ENCODE measurements around the gene DHX8. TPM values are rescaled to one million over a fixed set of nuclear protein-coding genes. Genes with fewer than 3 reads are reported as not detected.

Gene DHX8
- total RNA-seq, 1 experiment from 2014 or later, result 54.1 TPM

GRCh38 chr17:43562679-43563599 lies 79.2 kb downstream of the DHX8 start:
- Histone ChIP-seq H3K4me2 (ENCODE audit: insufficient read depth, insufficient read length, low read length) (peak overlapping the region; percentile 3), H2BK12ac (ENCODE audit: insufficient read length, low read depth, low read length) (no peak overlapping the region)
- peak overlapping the region in 2 of 3 experiments; percentile 4 to 83; a peak in 1 of 7 replicates for H3K27ac Mint-ChIP-seq

More at GRCh38 chr17:43562679-43563599, 79.2 kb downstream of the DHX8 start:
- Mint-ChIP-seq H3K9me3 (no peaks in the 10 kb centered on the region), H3K36me3 (ENCODE audit: insufficient read depth in 1 of 3, low read depth in 3 of 3) (peaks cover 0 to 1% (median 0%) of the 10 kb centered on the region in 3 experiments; a peak in 1 of 7 replicates), H3K4me1 (peaks cover 30 to 34% of the 10 kb centered on the region in 2 experiments), H3K27me3 (ENCODE audit: low read depth) (peaks cover 43% of the 10 kb centered on the region), H3K4me3 (peak overlapping the region; percentile 22 to 67)
- no peak for DNase-seq
- no peak overlapping the region for H3K4ac ChIP-seq (ENCODE audit: low read depth, low read length)
- H4K8ac ChIP-seq (replicated peaks; ENCODE audit: insufficient read length, low read depth, low read length), result no peak overlapping the region
- no peak overlapping the region for H2AFZ ChIP-seq (ENCODE audit: low read length)
- H4K5ac ChIP-seq (ENCODE audit: insufficient read length, low read depth, low read length), result no peak overlapping the region
- no peak overlapping the region for H3K56ac ChIP-seq (ENCODE audit: insufficient read length, low read depth, low read length)
- no peaks in the 10 kb centered on the region for H3K9me3 ChIP-seq (ENCODE audit: control insufficient read depth, low read depth, low read length)
- no peak overlapping the region for H3K18ac ChIP-seq (ENCODE audit: insufficient read length, low read depth, low read length)
- no peak overlapping the region for H3T11ph ChIP-seq (ENCODE audit: low read length)
- no peak overlapping the region for H2BK20ac ChIP-seq (ENCODE audit: low read depth, low read length, poor library complexity, severe bottlenecking)
- no peaks in the 10 kb centered on the region for H3K79me1 ChIP-seq (ENCODE audit: insufficient read depth, low read depth, low read length, poor library complexity, severe bottlenecking)
- H4K91ac ChIP-seq (ENCODE audit: insufficient read length, low read depth, low read length), result no peak overlapping the region
- H3K4me1 ChIP-seq (ENCODE audit: insufficient read depth, low read length), result peaks cover 17% of the 10 kb centered on the region
- no peak overlapping the region for H3K23ac ChIP-seq (ENCODE audit: insufficient read length, low read depth, low read length)
- no peak overlapping the region for H2BK15ac ChIP-seq (ENCODE audit: low read depth, low read length)
- no peaks in the 10 kb centered on the region for H3K79me2 ChIP-seq (ENCODE audit: insufficient read depth, low read length)
- no peaks in the 10 kb centered on the region; the same call in 1 of the 2 replicates for H3K27me3 ChIP-seq (ENCODE audit: insufficient read depth, low read length)
- no peak overlapping the region for H3K27ac ChIP-seq (ENCODE audit: insufficient read length, low read depth, low read length)
- H3K14ac ChIP-seq (ENCODE audit: insufficient read depth, low read length), result no peak overlapping the region
- no peak overlapping the region for H2AK5ac ChIP-seq (ENCODE audit: insufficient read length, low read length)
- H2BK120ac ChIP-seq (ENCODE audit: low read depth, low read length, poor library complexity, severe bottlenecking), result no peak overlapping the region
- no peak for TF ChIP-seq CTCF (conservative IDR thresholded peaks at IDR 0.05)
- H2BK5ac ChIP-seq (ENCODE audit: insufficient read length, low read length), result no peak overlapping the region
- no peaks in the 10 kb centered on the region for H4K20me1 ChIP-seq (ENCODE audit: control insufficient read depth, insufficient read depth, insufficient read length)
- WGBS (ENCODE audit: extremely low coverage, insufficient read length, low lambda C conversion rate), result no CpG with 5 or more reads among the region's 19 CpGs
- no peaks in the 10 kb centered on the region for H3K23me2 ChIP-seq (ENCODE audit: insufficient read length, low read depth, low read length, poor library complexity, severe bottlenecking)
- no peak overlapping the region for H3K9ac ChIP-seq (ENCODE audit: extremely low read depth, insufficient read length, low read length)

Measured in H9 (cell line).